Vagina (tissue), 2 donors: ENCODE data around the gene RASSF9. TPM values are rescaled to one million over a fixed set of nuclear protein-coding genes. Genes with fewer than 3 reads are reported as not detected.

Source experiments
- DNase-seq, 2 donors: peaks; one replicate each; pipeline ENCODE4 v3.0.0-alpha.2; 2017; ENCODE audit errors: extremely low spot score in 2 of 2
- H3K27ac ChIP-seq: fragments of 200-600 bp; sonication (generic); one replicate; pipeline ENCODE4 v1.5.1; 2019
- H3K27me3 ChIP-seq: fragments of 200-600 bp; sonication (generic); one replicate; pipeline ENCODE4 v1.5.1; 2019
- H3K36me3 ChIP-seq, 2 donors: fragments of 200-600 bp; sonication (generic); one replicate each; pipeline ENCODE4 v1.5.1; 2017 to 2019
- H3K4me1 ChIP-seq: fragments of 200-600 bp; sonication (generic); one replicate; pipeline ENCODE4 v1.5.1; 2019
- H3K4me3 ChIP-seq, 2 donors: fragments of 200-600 bp; sonication (generic); 1 replicate in 1 of 2; 2 replicates in 1 of 2; pipeline ENCODE4 v1.5.1; 2016 to 2019
- H3K9me3 ChIP-seq: fragments of 200-600 bp; sonication (generic); one replicate; pipeline ENCODE4 v1.5.1; 2019
- POLR2A ChIP-seq, 2 donors: fragments of 450-650 bp; IDR thresholded peaks; one replicate each; pipeline ENCODE4 v1.6.1; 2017; ENCODE audit warnings: antibody characterized with exemption in 2 of 2, mild to moderate bottlenecking in 2 of 2, moderate library complexity in 2 of 2
- POLR2AphosphoS5 ChIP-seq, 2 donors: sonication (generic); formaldehyde crosslinking; IDR thresholded peaks; one replicate each; pipeline ENCODE4 v1.9.0; 2017; ENCODE audit warnings: antibody characterized with exemption in 2 of 2, mild to moderate bottlenecking in 2 of 2, low read depth in 1 of 2; ENCODE audit not compliant: insufficient read depth in 1 of 2
- intact Hi-C: fragments of 100-400 bp; cut with DNase I; formaldehyde crosslinking; loops from one replicate; pipeline ENCODE4 v1.15.1; 2023
- total RNA-seq: library from RNA; depleted of rRNA; stranded (reverse); fragments of >200 nt; gene quantifications from one replicate; pipeline ENCODE4 v1.2.3, GENCODE V29; 2016
- TF ChIP-seq, protein P1 (sequence below), 3 experiments: fragments of 450-650 bp in 2 of 3; fragments of 200-600 bp in 1 of 3; sonication (generic) in 1 of 3; IDR thresholded peaks; one replicate each; pipeline ENCODE4 v1.5.1; 2017 to 2019; ENCODE audit warnings: antibody characterized with exemption in 3 of 3, mild to moderate bottlenecking in 2 of 3, moderate library complexity in 2 of 3

RASSF9 gene
- total RNA-seq, 1 donor from 2014 or later = 1.7 TPM

DNA sequence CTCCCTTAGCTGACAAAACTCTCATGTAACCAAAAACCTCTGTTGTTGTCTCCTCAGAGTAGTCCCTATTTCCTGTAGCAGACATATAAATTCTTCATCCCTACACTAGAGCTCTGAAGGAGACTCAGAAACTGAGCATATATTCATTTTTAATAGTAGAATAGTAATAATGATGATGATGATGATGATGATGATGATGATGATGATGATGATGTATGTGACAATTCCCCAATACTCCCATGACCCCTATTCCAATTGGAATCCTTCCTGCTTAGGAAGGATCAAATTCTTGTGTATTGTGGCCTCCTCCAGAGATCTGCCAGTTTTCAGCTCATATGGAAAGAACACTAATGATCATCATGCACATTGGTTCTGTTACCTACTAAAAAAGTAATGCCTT is 26.7 kb downstream of the RASSF9 start:
- TF ChIP-seq POLR2AphosphoS5 (IDR thresholded peaks at IDR 0.05; ENCODE audit: insufficient read depth in 1 of 2, low read depth in 1 of 2) (no peak), POLR2A (IDR thresholded peaks at IDR 0.05) (no peak)
- TF ChIP-seq, protein P1, sequence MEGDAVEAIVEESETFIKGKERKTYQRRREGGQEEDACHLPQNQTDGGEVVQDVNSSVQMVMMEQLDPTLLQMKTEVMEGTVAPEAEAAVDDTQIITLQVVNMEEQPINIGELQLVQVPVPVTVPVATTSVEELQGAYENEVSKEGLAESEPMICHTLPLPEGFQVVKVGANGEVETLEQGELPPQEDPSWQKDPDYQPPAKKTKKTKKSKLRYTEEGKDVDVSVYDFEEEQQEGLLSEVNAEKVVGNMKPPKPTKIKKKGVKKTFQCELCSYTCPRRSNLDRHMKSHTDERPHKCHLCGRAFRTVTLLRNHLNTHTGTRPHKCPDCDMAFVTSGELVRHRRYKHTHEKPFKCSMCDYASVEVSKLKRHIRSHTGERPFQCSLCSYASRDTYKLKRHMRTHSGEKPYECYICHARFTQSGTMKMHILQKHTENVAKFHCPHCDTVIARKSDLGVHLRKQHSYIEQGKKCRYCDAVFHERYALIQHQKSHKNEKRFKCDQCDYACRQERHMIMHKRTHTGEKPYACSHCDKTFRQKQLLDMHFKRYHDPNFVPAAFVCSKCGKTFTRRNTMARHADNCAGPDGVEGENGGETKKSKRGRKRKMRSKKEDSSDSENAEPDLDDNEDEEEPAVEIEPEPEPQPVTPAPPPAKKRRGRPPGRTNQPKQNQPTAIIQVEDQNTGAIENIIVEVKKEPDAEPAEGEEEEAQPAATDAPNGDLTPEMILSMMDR (IDR thresholded peaks at IDR 0.05) = no peak
- intact Hi-C loops = no loop called here
- Histone ChIP-seq H3K9me3 (no peaks in the 10 kb centered on the region), H3K4me3 (no peak overlapping the region), H3K4me1 (no peaks in the 10 kb centered on the region), H3K27ac (no peak overlapping the region), H3K27me3 (no peaks in the 10 kb centered on the region), H3K36me3 (no peaks in the 10 kb centered on the region)
- DNase-seq = no peak

DNA sequence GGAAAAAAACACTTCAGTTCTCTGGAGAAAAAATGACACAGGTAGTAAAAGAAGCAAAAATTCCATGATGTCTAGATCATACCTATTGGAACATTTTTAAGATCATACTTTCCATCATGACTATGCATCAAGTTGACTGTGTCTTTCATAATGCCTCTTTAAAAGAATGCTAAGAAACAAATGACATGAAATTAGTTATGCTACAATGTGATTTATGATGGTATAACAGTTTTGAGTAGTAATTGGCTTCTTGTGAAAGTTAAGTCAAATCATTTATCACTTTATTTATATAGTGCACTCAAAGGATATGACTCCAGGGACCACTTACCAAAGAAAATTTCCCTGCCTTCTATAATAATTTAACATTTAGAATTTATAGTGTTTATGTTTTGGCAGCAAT is 28.5 kb downstream of the RASSF9 start:
- H3K36me3 ChIP-seq = no peaks in the 10 kb centered on the region
- H3K4me1 ChIP-seq = no peaks in the 10 kb centered on the region
- intact Hi-C loops = no loop called here
- no peak for DNase-seq
- H3K27me3 ChIP-seq = no peaks in the 10 kb centered on the region
- no peak overlapping the region for H3K4me3 ChIP-seq
- TF ChIP-seq POLR2A (IDR thresholded peaks at IDR 0.05) (no peak), POLR2AphosphoS5 (IDR thresholded peaks at IDR 0.05; ENCODE audit: insufficient read depth in 1 of 2, low read depth in 1 of 2) (no peak)
- TF ChIP-seq, protein P1 (IDR thresholded peaks at IDR 0.05) = no peak
- H3K27ac ChIP-seq = no peak overlapping the region
- H3K9me3 ChIP-seq = no peaks in the 10 kb centered on the region

DNA sequence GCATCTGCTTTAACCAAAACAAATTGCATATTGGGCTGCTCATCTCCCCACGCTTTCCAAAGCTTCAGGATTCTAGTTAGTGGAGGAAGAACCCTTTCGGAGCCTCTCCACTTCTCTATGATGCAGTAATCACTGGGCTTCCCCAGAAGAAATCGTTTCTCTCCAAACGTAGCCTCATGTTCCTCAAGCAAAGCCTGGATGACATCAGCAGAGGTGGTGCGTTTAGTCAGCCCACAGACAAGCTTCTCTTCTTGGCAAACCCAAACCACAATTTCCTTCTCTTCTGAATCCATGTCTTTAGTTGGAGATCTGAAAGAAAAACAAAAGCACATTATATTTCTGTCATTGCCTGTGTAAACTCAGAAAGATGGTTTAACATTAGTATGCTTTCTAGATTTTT is 30.6 kb downstream of the RASSF9 start:
- Histone ChIP-seq H3K4me1 (no peaks in the 10 kb centered on the region), H3K27ac (no peak overlapping the region), H3K27me3 (no peaks in the 10 kb centered on the region), H3K4me3 (no peak overlapping the region), H3K36me3 (no peaks in the 10 kb centered on the region), H3K9me3 (no peaks in the 10 kb centered on the region)
- DNase-seq = no peak
- TF ChIP-seq POLR2AphosphoS5 (IDR thresholded peaks at IDR 0.05; ENCODE audit: insufficient read depth in 1 of 2, low read depth in 1 of 2) (no peak), POLR2A (IDR thresholded peaks at IDR 0.05) (no peak)
- TF ChIP-seq, protein P1 (IDR thresholded peaks at IDR 0.05) = no peak
- intact Hi-C loops = no loop called here

DNA sequence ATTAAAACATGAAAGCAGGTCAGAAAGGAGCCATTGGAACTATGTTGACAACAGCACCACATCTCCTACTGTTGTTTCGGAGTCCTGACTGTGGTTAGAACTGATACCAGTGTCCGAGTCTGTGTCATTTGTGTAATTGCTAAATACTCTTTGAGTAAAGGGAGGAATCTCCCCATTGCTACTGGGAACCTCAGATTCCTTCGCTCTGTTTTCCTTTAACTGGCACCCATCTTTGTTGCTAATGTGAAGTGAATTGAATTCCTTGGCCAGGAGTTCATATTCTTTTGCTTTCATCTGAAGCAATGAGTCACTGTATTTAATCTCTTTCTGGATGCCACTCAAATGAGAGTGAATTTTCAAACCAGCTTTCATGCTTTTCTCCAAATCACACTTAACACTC is 31.5 kb downstream of the RASSF9 start:
- Histone ChIP-seq H3K4me1 (no peaks in the 10 kb centered on the region), H3K4me3 (no peak overlapping the region), H3K9me3 (no peaks in the 10 kb centered on the region), H3K27ac (peak overlapping the region; percentile 13), H3K36me3 (no peaks in the 10 kb centered on the region), H3K27me3 (no peaks in the 10 kb centered on the region)
- no peak for TF ChIP-seq POLR2AphosphoS5 (IDR thresholded peaks at IDR 0.05; ENCODE audit: insufficient read depth in 1 of 2, low read depth in 1 of 2)
- TF ChIP-seq POLR2A (IDR thresholded peaks at IDR 0.05) = no peak
- TF ChIP-seq, protein P1 (IDR thresholded peaks at IDR 0.05) = no peak
- no peak for DNase-seq
- intact Hi-C loops = no loop called here

DNA sequence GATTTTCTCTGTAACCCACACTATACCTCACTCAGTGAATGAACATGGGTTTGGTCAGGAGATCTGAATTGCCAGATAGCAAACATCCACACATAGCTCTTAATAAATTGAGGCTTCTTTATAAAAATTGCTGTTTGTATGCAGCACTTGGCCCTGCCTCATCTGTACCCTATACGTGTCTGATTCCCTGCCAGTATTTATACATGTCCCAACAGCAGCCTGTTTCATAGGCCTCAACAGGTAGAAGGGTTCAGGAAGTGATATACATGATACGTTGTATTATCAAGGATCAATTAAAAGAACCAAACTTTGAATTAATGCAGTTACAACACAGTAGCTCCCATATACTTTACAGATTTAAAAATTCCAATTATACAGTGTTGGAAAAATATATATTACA is 32.3 kb downstream of the RASSF9 start:
- no peaks in the 10 kb centered on the region for H3K4me1 ChIP-seq
- no peaks in the 10 kb centered on the region for H3K36me3 ChIP-seq
- TF ChIP-seq, protein P1 (IDR thresholded peaks at IDR 0.05) = no peak
- no peak for TF ChIP-seq POLR2AphosphoS5 (IDR thresholded peaks at IDR 0.05; ENCODE audit: insufficient read depth in 1 of 2, low read depth in 1 of 2)
- TF ChIP-seq POLR2A (IDR thresholded peaks at IDR 0.05) = no peak
- H3K9me3 ChIP-seq = no peaks in the 10 kb centered on the region
- H3K4me3 ChIP-seq = no peak overlapping the region
- no peak for DNase-seq
- no peak overlapping the region for H3K27ac ChIP-seq
- intact Hi-C loops = no loop called here
- no peaks in the 10 kb centered on the region for H3K27me3 ChIP-seq
